ENCODE data around the gene MOB2. TPM values are rescaled to one million over a fixed set of nuclear protein-coding genes. Genes with fewer than 3 reads are reported as not detected.
"Not testable (repeated sequence)": the region's sequence is repeated elsewhere in the genome, so short reads cannot be mapped to it uniquely, and the experiment has no call there.

Gene MOB2
- polyA plus RNA-seq, 4 donors = 27.0 to 35.0 (median 29.1) TPM

GRCh38 chr11:1447845-1448825 lies 38.4 kb downstream of the MOB2 start:
- no peak for DNase-seq (ENCODE audit: low read depth in 4 of 4, low spot score in 3 of 4)

GRCh38 chr11:1446623-1447022 lies 40.0 kb downstream of the MOB2 start:
- no peak for DNase-seq (ENCODE audit: low read depth in 4 of 4, low spot score in 3 of 4)

GRCh38 chr11:1445741-1446445 lies 40.7 kb downstream of the MOB2 start:
- no peak for DNase-seq (ENCODE audit: low read depth in 4 of 4, low spot score in 3 of 4)

- DNase-seq (ENCODE audit: low read depth in 4 of 4, low spot score in 3 of 4) = no peak
Observed at GRCh38 chr11:1444823-1445422, 41.7 kb downstream of the MOB2 start.

GRCh38 chr11:1444321-1444720 lies 42.3 kb downstream of the MOB2 start:
- DNase-seq (ENCODE audit: low read depth in 4 of 4, low spot score in 3 of 4) = no peak

- no peak for DNase-seq (ENCODE audit: low read depth in 4 of 4, low spot score in 3 of 4)
Observed at GRCh38 chr11:1443737-1444136, 42.8 kb downstream of the MOB2 start.

GRCh38 chr11:1442807-1443366 lies 43.7 kb downstream of the MOB2 start:
- no peak for DNase-seq (ENCODE audit: low read depth in 4 of 4, low spot score in 3 of 4)

- DNase-seq (ENCODE audit: low read depth in 4 of 4, low spot score in 3 of 4) = no peak
Observed at GRCh38 chr11:1442163-1442562, 44.4 kb downstream of the MOB2 start.

- no peak for DNase-seq (ENCODE audit: low read depth in 4 of 4, low spot score in 3 of 4)
Observed at GRCh38 chr11:1440496-1440895, 46.1 kb downstream of the MOB2 start.

- no peak for DNase-seq (ENCODE audit: low read depth in 4 of 4, low spot score in 3 of 4)
Observed at GRCh38 chr11:1440066-1440465, 46.5 kb downstream of the MOB2 start.

GRCh38 chr11:1439341-1439740 lies 47.2 kb downstream of the MOB2 start:
- DNase-seq (ENCODE audit: low read depth in 4 of 4, low spot score in 3 of 4) = no peak

GRCh38 chr11:1438967-1439330 lies 47.6 kb downstream of the MOB2 start:
- no peak for DNase-seq (ENCODE audit: low read depth in 4 of 4, low spot score in 3 of 4)

- no peak for DNase-seq (ENCODE audit: low read depth in 4 of 4, low spot score in 3 of 4)
Observed at GRCh38 chr11:1438261-1438966, 48.2 kb downstream of the MOB2 start.

GRCh38 chr11:1437500-1437899 lies 49.1 kb downstream of the MOB2 start:
- no peak for DNase-seq (ENCODE audit: low read depth in 4 of 4, low spot score in 3 of 4)

GRCh38 chr11:1436468-1437039 lies 50.0 kb downstream of the MOB2 start:
- DNase-seq (ENCODE audit: low read depth in 4 of 4, low spot score in 3 of 4) = no peak

- DNase-seq (ENCODE audit: low read depth in 4 of 4, low spot score in 3 of 4) = no peak
Observed at GRCh38 chr11:1435820-1436467, 50.6 kb downstream of the MOB2 start.

- not testable (repeated sequence) for DNase-seq (ENCODE audit: low read depth in 4 of 4, low spot score in 3 of 4)
Observed at GRCh38 chr11:1435479-1435819, 51.1 kb downstream of the MOB2 start.

- no peak for DNase-seq (ENCODE audit: low read depth in 4 of 4, low spot score in 3 of 4)
Observed at GRCh38 chr11:1433977-1434640, 52.5 kb downstream of the MOB2 start.

- DNase-seq (ENCODE audit: low read depth in 4 of 4, low spot score in 3 of 4) = no peak
Observed at GRCh38 chr11:1433568-1433967, 53.0 kb downstream of the MOB2 start.
